ENCODE measurements around the gene UBR4. TPM values are rescaled to one million over a fixed set of nuclear protein-coding genes. Genes with fewer than 3 reads are reported as not detected.

Gene UBR4
- total RNA-seq, 2 donors from 2014 or later: 97.7 to 114 TPM

DNA sequence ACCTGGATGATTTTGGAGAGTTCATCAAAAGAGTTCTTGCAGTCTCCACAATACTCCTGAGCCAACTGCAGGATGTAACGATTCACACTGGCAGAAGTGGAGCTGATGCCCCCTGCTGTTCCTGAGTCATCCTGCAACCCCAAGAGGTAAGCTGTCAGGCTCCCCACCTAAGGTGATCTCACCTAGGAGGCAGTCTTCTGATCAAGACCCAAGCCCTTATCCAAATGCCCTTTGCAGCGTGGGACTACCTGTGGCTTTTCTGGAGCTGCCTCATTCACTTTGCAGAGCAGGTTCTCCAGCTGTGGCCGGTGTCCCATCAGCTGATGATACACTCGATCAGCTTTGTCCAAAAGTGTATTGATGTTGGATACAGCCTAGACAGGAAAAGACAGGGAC, 96.4 kb downstream of the UBR4 start:
- no peaks in the 10 kb centered on the region for H3K4me1 ChIP-seq
- TF ChIP-seq CTCF (IDR thresholded peaks at IDR 0.05): peak; percentile 37
- no peak overlapping the region for H3K9ac ChIP-seq (ENCODE audit: low read depth in 2 of 2, low read length in 2 of 2)
- H3K27ac ChIP-seq: no peak overlapping the region
- no peaks in the 10 kb centered on the region for H3K27me3 ChIP-seq
- DNase-seq: peak; percentile 45
- peaks cover 68% of the 10 kb centered on the region for H3K36me3 ChIP-seq
- H3K9me3 ChIP-seq: no peaks in the 10 kb centered on the region
- intact Hi-C loops (cut with DNase I): no loop called here
- H3K4me3 ChIP-seq: no peak overlapping the region

DNA sequence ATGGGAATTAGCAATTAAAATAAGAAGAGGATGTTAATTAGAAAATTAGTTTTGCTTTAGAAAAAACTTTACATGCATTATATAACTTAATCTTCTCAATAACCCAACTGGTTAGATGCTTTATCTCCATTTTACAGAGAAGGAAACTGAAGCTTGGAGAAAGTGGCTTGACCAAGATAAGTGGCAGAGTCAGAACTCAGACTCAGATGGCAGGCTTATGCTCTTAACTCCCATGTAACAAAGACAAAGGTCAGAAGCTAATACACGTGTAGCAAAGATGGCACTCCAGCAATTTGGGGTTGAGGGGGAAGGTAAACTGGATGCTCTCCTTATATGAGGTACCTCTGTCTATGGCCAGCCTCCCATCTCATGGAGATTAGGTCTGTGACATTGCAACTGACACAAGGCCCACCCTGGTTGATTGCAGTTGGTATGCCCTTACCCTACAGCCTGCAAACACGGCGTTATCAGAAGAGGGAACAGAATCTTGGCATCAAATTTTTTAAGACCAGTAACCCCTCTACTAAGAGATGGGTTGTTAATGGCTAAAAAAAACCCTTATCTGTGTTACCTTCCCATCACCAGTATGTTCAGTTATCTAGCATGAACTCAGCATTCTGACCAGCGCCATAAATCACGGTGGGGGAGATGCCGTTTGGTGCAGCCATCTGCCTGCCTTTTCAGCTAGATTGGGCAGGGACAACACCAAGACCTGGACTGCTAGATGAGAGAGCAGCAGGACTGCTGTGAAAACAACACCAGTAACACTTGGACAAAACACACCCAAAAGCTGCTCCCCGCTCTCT, 97.0 kb downstream of the UBR4 start:
- Histone ChIP-seq H3K27ac (no peak overlapping the region), H3K4me1 (no peaks in the 10 kb centered on the region), H3K9me3 (no peaks in the 10 kb centered on the region), H3K9ac (ENCODE audit: low read depth in 2 of 2, low read length in 2 of 2) (no peak overlapping the region), H3K27me3 (no peaks in the 10 kb centered on the region), H3K36me3 (peaks cover 63% of the 10 kb centered on the region), H3K4me3 (no peak overlapping the region)
- no peak for TF ChIP-seq CTCF (IDR thresholded peaks at IDR 0.05)
- intact Hi-C loops (cut with DNase I): no loop called here
- no peak for DNase-seq

- no peak for DNase-seq
- Histone ChIP-seq H3K27me3 (no peaks in the 10 kb centered on the region), H3K4me1 (no peaks in the 10 kb centered on the region), H3K9ac (ENCODE audit: low read depth in 2 of 2, low read length in 2 of 2) (no peak overlapping the region), H3K9me3 (no peaks in the 10 kb centered on the region), H3K4me3 (no peak overlapping the region), H3K27ac (no peak overlapping the region), H3K36me3 (peaks cover 63% of the 10 kb centered on the region)
- no peak for TF ChIP-seq CTCF (IDR thresholded peaks at IDR 0.05)
- intact Hi-C loops (cut with DNase I): no loop called here
Observed at GRCh38 chr1:19110257-19110927, 99.7 kb downstream of the UBR4 start.

- DNase-seq: no peak
- H3K27me3 ChIP-seq: no peaks in the 10 kb centered on the region
- H3K9me3 ChIP-seq: no peaks in the 10 kb centered on the region
- H3K4me1 ChIP-seq: no peaks in the 10 kb centered on the region
- intact Hi-C loops (cut with DNase I): no loop called here
- no peak for TF ChIP-seq CTCF (IDR thresholded peaks at IDR 0.05)
- H3K27ac ChIP-seq: no peak overlapping the region
- H3K36me3 ChIP-seq: peaks cover 64% of the 10 kb centered on the region
- H3K9ac ChIP-seq (ENCODE audit: low read depth in 2 of 2, low read length in 2 of 2): no peak overlapping the region
- no peak overlapping the region for H3K4me3 ChIP-seq
Observed at GRCh38 chr1:19109545-19109944, 100.5 kb downstream of the UBR4 start.

- DNase-seq: no peak
- no peaks in the 10 kb centered on the region for H3K9me3 ChIP-seq
- intact Hi-C loops (cut with DNase I): no loop called here
Observed at GRCh38 chr1:19101244-19101643, 108.8 kb downstream of the UBR4 start.

More at GRCh38 chr1:19101244-19101643, 108.8 kb downstream of the UBR4 start:
- Histone ChIP-seq H3K4me1 (no peaks in the 10 kb centered on the region), H3K27ac (no peak overlapping the region), H3K27me3 (no peaks in the 10 kb centered on the region), H3K9ac (ENCODE audit: low read depth in 2 of 2, low read length in 2 of 2) (no peak overlapping the region), H3K36me3 (peaks cover 26% of the 10 kb centered on the region), H3K4me3 (no peak overlapping the region)
- no peak for TF ChIP-seq CTCF (IDR thresholded peaks at IDR 0.05)
